Thyroid gland (tissue), 4 donors: ENCODE data around the gene ST8SIA2. TPM values are rescaled to one million over a fixed set of nuclear protein-coding genes. Genes with fewer than 3 reads are reported as not detected.

Source experiments
- DNase-seq, 2 donors: peaks; one replicate each; pipeline ENCODE4 v3.0.0-alpha.2; 2019
- H3K27ac ChIP-seq, 3 donors: fragments of 200-600 bp; sonication (generic); 1 replicate in 2 of 3; 2 replicates in 1 of 3; pipeline ENCODE4 v1.5.1; 2016 to 2019; ENCODE audit warnings: mild to moderate bottlenecking in 1 of 3, moderate library complexity in 1 of 3
- H3K27me3 ChIP-seq: fragments of 200-600 bp; sonication (generic); one replicate; pipeline ENCODE4 v1.5.1; 2019
- H3K36me3 ChIP-seq, 2 donors: fragments of 200-600 bp; sonication (generic); one replicate each; pipeline ENCODE4 v1.5.1; 2016 to 2019
- H3K4me1 ChIP-seq, 2 donors: fragments of 200-600 bp; sonication (generic); one replicate each; pipeline ENCODE4 v1.5.1; 2017 to 2019
- H3K4me3 ChIP-seq, 3 donors: fragments of 200-600 bp; sonication (generic); replicated peaks in 1 of 3; 1 replicate in 2 of 3; 2 replicates in 1 of 3; pipeline ENCODE4 v1.5.1; 2016; ENCODE audit warnings: mild to moderate bottlenecking in 1 of 3
- H3K9me3 ChIP-seq: fragments of 200-600 bp; sonication (generic); one replicate; pipeline ENCODE4 v1.5.1; 2017
- CTCF ChIP-seq, 6 experiments: fragments of 200-600 bp in 3 of 6; fragments of 450-650 bp in 3 of 6; sonication (generic) in 3 of 6; IDR thresholded peaks; one replicate each; pipeline ENCODE4 v1.5.1; 2016 to 2019; ENCODE audit warnings: antibody characterized with exemption in 6 of 6, mild to moderate bottlenecking in 2 of 6, inconsistent platforms in 1 of 6, moderate library complexity in 1 of 6
- POLR2A ChIP-seq, 2 donors: fragments of 450-650 bp; IDR thresholded peaks; one replicate each; pipeline ENCODE4 v1.6.1; 2017; ENCODE audit warnings: antibody characterized with exemption in 2 of 2, mild to moderate bottlenecking in 2 of 2, moderate library complexity in 1 of 2
- WGBS, 2 donors: methylation state at CpG; one replicate each; pipeline ENCODE4 v1.1.5; 2017; 5-methylcytosine and 5-hydroxymethylcytosine counted together
- intact Hi-C: fragments of 100-400 bp; cut with DNase I; formaldehyde crosslinking; loops from one replicate; pipeline ENCODE4 v1.15.1; 2023
- total RNA-seq, 4 donors: library from RNA; depleted of rRNA; stranded (reverse); fragments of >200 nt; gene quantifications; one replicate each; pipeline ENCODE4 v1.2.3, GENCODE V29; 2016

ST8SIA2 gene
- total RNA-seq, 4 donors from 2014 or later: under 0.01 to 4.3 TPM; not detected in 2

- 81 to 85% methylated on average over 7 of the region's 7 CpGs for WGBS, 2 donors
- no peaks in the 10 kb centered on the region for H3K9me3 ChIP-seq
- no peak overlapping the region for H3K27ac ChIP-seq
- H3K27me3 ChIP-seq: no peaks in the 10 kb centered on the region
- DNase-seq: no peak
- H3K4me1 ChIP-seq: no peaks in the 10 kb centered on the region
- H3K4me3 ChIP-seq: no peak overlapping the region
- TF ChIP-seq CTCF (IDR thresholded peaks at IDR 0.05) (no peak), POLR2A (IDR thresholded peaks at IDR 0.05) (no peak)
- intact Hi-C loops: no loop called here
- no peaks in the 10 kb centered on the region for H3K36me3 ChIP-seq
Observed at GRCh38 chr15:92492551-92493115, 99.0 kb downstream of the ST8SIA2 start.

- Histone ChIP-seq H3K4me3 (no peak overlapping the region), H3K4me1 (no peaks in the 10 kb centered on the region), H3K27ac (no peak overlapping the region), H3K36me3 (no peaks in the 10 kb centered on the region), H3K27me3 (no peaks in the 10 kb centered on the region), H3K9me3 (no peaks in the 10 kb centered on the region)
- 39 to 44% methylated on average over 6 of the region's 6 CpGs for WGBS, 2 donors
- TF ChIP-seq POLR2A (IDR thresholded peaks at IDR 0.05): no peak
- intact Hi-C loops: no loop called here
- no peak for DNase-seq
Observed at GRCh38 chr15:92494806-92495336, 101.2 kb downstream of the ST8SIA2 start.

GRCh38 chr15:92495446-92495845, 101.8 kb downstream of the ST8SIA2 start:
- Histone ChIP-seq H3K27ac (no peak overlapping the region), H3K4me1 (no peaks in the 10 kb centered on the region), H3K36me3 (no peaks in the 10 kb centered on the region), H3K4me3 (no peak overlapping the region), H3K9me3 (no peaks in the 10 kb centered on the region), H3K27me3 (no peaks in the 10 kb centered on the region)
- no peak for TF ChIP-seq CTCF (IDR thresholded peaks at IDR 0.05)
- TF ChIP-seq POLR2A (IDR thresholded peaks at IDR 0.05): no peak
- intact Hi-C loops: no loop called here
- DNase-seq: no peak
- whole genome bisulfite sequencing, 2 donors: 87 to 93% methylated on average over 3 of the region's 3 CpGs

- TF ChIP-seq CTCF (IDR thresholded peaks at IDR 0.05) (no peak), POLR2A (IDR thresholded peaks at IDR 0.05) (no peak)
- Histone ChIP-seq H3K4me3 (no peak overlapping the region), H3K4me1 (no peaks in the 10 kb centered on the region), H3K9me3 (no peaks in the 10 kb centered on the region), H3K36me3 (no peaks in the 10 kb centered on the region), H3K27me3 (no peaks in the 10 kb centered on the region), H3K27ac (no peak overlapping the region)
- WGBS, 2 donors: 85 to 87% methylated on average over 13 of the region's 13 CpGs
- intact Hi-C loops: no loop called here
- DNase-seq: no peak
Observed at GRCh38 chr15:92499731-92500530, 106.2 kb downstream of the ST8SIA2 start.

GRCh38 chr15:92502336-92502735, 108.7 kb downstream of the ST8SIA2 start:
- no peaks in the 10 kb centered on the region for H3K27me3 ChIP-seq
- no peaks in the 10 kb centered on the region for H3K9me3 ChIP-seq
- no peak overlapping the region for H3K27ac ChIP-seq
- H3K4me3 ChIP-seq: no peak overlapping the region
- 81 to 92% methylated on average over 7 of the region's 7 CpGs for WGBS, 2 donors
- H3K36me3 ChIP-seq: no peaks in the 10 kb centered on the region
- intact Hi-C loops: no loop called here
- TF ChIP-seq CTCF (IDR thresholded peaks at IDR 0.05) (no peak), POLR2A (IDR thresholded peaks at IDR 0.05) (no peak)
- no peak for DNase-seq
- no peaks in the 10 kb centered on the region for H3K4me1 ChIP-seq
